K562 (cell line): Measurements from ENCODE around the gene ASCC2. TPM values are rescaled to one million over a fixed set of nuclear protein-coding genes. Genes with fewer than 3 reads are reported as not detected.

Experiments
- ARID1B ChIP-seq: fragments of 450-650 bp; IDR thresholded peaks from 2 replicates; pipeline ENCODE4 v1.6.1; 2016; ENCODE audit warnings: antibody characterized with exemption, mild to moderate bottlenecking, inconsistent platforms
- CBX5 ChIP-seq: IDR thresholded peaks from 2 replicates; pipeline ENCODE4 v1.6.1; 2014; ENCODE audit warnings: low read depth, borderline replicate concordance
- CGGBP1 ChIP-seq: fragments of 250-450 bp; sonication (Bioruptor Pico); IDR thresholded peaks from 2 replicates; pipeline ENCODE4 v1.9.0; 2021; ENCODE audit warnings: mild to moderate bottlenecking
- CTCF ChIP-seq, 3 experiments: IDR thresholded peaks in 2 of 3; conservative IDR thresholded peaks in 1 of 3; 2 replicates each; pipeline ENCODE4 v1.5.1; 2011 to 2012; ENCODE audit warnings: low read length in 3 of 3, mild to moderate bottlenecking in 3 of 3, control low read depth in 2 of 3, improper control_type of control experiment in 1 of 3, inconsistent platforms in 1 of 3, low read depth in 1 of 3, mixed read lengths in 1 of 3, moderate library complexity in 1 of 3; ENCODE audit not compliant: insufficient read depth in 2 of 3
- DPF2 ChIP-seq: fragments of 450-650 bp; IDR thresholded peaks from 2 replicates; pipeline ENCODE4 v1.6.1; 2016
- ERF ChIP-seq: fragments of 450-650 bp; formaldehyde crosslinking; IDR thresholded peaks from 2 replicates; pipeline ENCODE4 v1.4.0; 2020; ENCODE audit warnings: mild to moderate bottlenecking, mixed read lengths
- GTF2A2 ChIP-seq: IDR thresholded peaks from 2 replicates; pipeline ENCODE4 v1.6.1; 2016; ENCODE audit warnings: mild to moderate bottlenecking, missing genetic modification characterization, missing compliant biosample characterization
- JUND ChIP-seq, 2 experiments: IDR thresholded peaks; 2 replicates in 1 of 2; 3 replicates in 1 of 2; pipeline ENCODE4 v1.6.1; 2011; ENCODE audit warnings: borderline replicate concordance in 2 of 2, low read depth in 2 of 2, low read length in 2 of 2, improper control_type of control experiment in 1 of 2, missing biosample characterization in 1 of 2, missing genetic modification characterization in 1 of 2, missing genetic modification reagents in 1 of 2
- KAT7 ChIP-seq: sonication (generic); formaldehyde crosslinking; IDR thresholded peaks from 2 replicates; pipeline ENCODE4 v1.8.0; 2022; ENCODE audit warnings: missing genetic modification reagents, mild to moderate bottlenecking, borderline replicate concordance
- MNT ChIP-seq, 2 experiments: fragments of 450-650 bp; conservative IDR thresholded peaks; 2 replicates each; pipeline ENCODE4 v1.6.1; 2017; ENCODE audit warnings: mild to moderate bottlenecking in 2 of 2, moderate library complexity in 2 of 2
- NONO ChIP-seq, 2 experiments: fragments of 200-400 bp in 1 of 2; fragments of 450-650 bp in 1 of 2; formaldehyde crosslinking in 1 of 2; IDR thresholded peaks; 2 replicates each; pipeline ENCODE4 v1.6.1; 2017; ENCODE audit warnings: low read depth in 2 of 2, mild to moderate bottlenecking in 2 of 2, moderate library complexity in 2 of 2, low read length in 1 of 2
- RBBP5 ChIP-seq: fragments of 200-600 bp; sonication (generic); IDR thresholded peaks from 2 replicates; pipeline ENCODE4 v1.6.1; 2012; ENCODE audit warnings: borderline replicate concordance, mild to moderate bottlenecking, low read length, control low read depth, inconsistent platforms; ENCODE audit not compliant: insufficient read depth, poor library complexity, severe bottlenecking
- RCOR1 ChIP-seq, 2 experiments: IDR thresholded peaks; 2 replicates each; pipeline ENCODE4 v1.6.1; 2012; ENCODE audit warnings: low read depth in 2 of 2, low read length in 2 of 2, borderline replicate concordance in 1 of 2, improper control_type of control experiment in 1 of 2
- TAF1 ChIP-seq: IDR thresholded peaks from 2 replicates; pipeline ENCODE4 v1.6.1; 2011; ENCODE audit warnings: mild to moderate bottlenecking, low read length, moderate library complexity; ENCODE audit not compliant: insufficient read depth, control insufficient read depth, severe bottlenecking; ENCODE audit errors: extremely low read depth
- TEAD1 ChIP-seq, 2 experiments: fragments of 450-650 bp in 1 of 2; sonication (generic) in 1 of 2; formaldehyde crosslinking; IDR thresholded peaks; 2 replicates each; pipeline versions ENCODE4 v1.4.0 to v1.8.0; 2020 to 2022; ENCODE audit warnings: mild to moderate bottlenecking in 2 of 2, missing genetic modification reagents in 1 of 2
- THRAP3 ChIP-seq: fragments of 450-650 bp; IDR thresholded peaks from 2 replicates; pipeline ENCODE4 v1.6.1; 2016; ENCODE audit warnings: mild to moderate bottlenecking, inconsistent platforms, borderline replicate concordance
- XRCC5 ChIP-seq: fragments of 200-400 bp; formaldehyde crosslinking; IDR thresholded peaks from 2 replicates; pipeline ENCODE4 v1.6.1; 2017; ENCODE audit warnings: low read depth, mild to moderate bottlenecking, low read length
- ZNF551 ChIP-seq: fragments of 250-450 bp; sonication (Bioruptor Pico); IDR thresholded peaks from 2 replicates; pipeline ENCODE4 v1.5.0; 2021; ENCODE audit warnings: mild to moderate bottlenecking, moderate library complexity
- polyA plus RNA-seq, 8 experiments: library from polyadenylated mRNA; depleted of rRNA in 4 of 8; stranded (reverse) in 5 of 8; unstranded in 3 of 8; fragments of >200 nt; fragmentation: Nextera tagmentation in 2 of 8; fragmentation: Illumina TruSeq in 1 of 8; extraction: Ambion mirVana in 2 of 8; extraction: Trizol in 1 of 8; gene quantifications; 2 replicates each; pipeline versions ENCODE4 v1.2.1 to v1.2.3, GENCODE V29; 2011 to 2014; ENCODE audit warnings: inconsistent platforms in 1 of 8, missing spikeins in 1 of 8
- total RNA-seq, 7 experiments: library from RNA; depleted of rRNA in 6 of 7; stranded (reverse); fragments of >200 nt in 6 of 7; fragmentation: Illumina TruSeq in 2 of 7; extraction: Trizol in 2 of 7; gene quantifications; 2 replicates each; pipeline versions ENCODE4 v1.2.1 to v1.2.3, GENCODE V29; 2011 to 2021; ENCODE audit warnings: low replicate concordance in 1 of 7
- TF ChIP-seq, protein P1 (sequence below): sonication (generic); formaldehyde crosslinking; IDR thresholded peaks from 2 replicates; pipeline ENCODE4 v1.8.0; 2022; ENCODE audit warnings: mild to moderate bottlenecking, missing genetic modification reagents
- TF ChIP-seq, protein P2 (sequence below): fragments of 450-650 bp; formaldehyde crosslinking; IDR thresholded peaks from 2 replicates; pipeline ENCODE4 v1.4.0; 2022; ENCODE audit warnings: mild to moderate bottlenecking, moderate library complexity

Gene ASCC2
- total and polyA plus RNA-seq, 9 of the 15 experiments (the other 6 are each of a cell fraction or from before 2014, with no cell fraction given) = 4.0 to 46.7 (median 26.8) TPM

DNA sequence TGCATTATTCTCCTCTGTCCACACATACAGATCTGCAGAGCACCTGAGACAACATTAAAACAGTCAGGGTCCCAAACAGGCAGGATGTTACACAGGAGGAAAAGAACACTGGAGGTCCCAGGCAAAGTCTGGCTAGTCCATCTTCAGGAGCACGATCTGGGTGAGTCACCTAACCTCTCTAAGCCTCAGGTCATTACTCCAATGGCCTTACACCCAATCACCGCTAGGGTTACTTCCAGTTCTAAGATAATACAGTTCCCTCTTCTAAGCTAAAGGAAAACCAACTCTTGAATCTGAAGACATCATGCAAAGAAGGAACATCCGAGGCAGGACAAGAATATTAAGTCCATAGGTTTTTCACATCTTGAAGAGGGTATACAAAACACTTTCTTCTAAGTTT, 24.5 kb downstream of the ASCC2 start (continued):
- TF ChIP-seq, protein P1, sequence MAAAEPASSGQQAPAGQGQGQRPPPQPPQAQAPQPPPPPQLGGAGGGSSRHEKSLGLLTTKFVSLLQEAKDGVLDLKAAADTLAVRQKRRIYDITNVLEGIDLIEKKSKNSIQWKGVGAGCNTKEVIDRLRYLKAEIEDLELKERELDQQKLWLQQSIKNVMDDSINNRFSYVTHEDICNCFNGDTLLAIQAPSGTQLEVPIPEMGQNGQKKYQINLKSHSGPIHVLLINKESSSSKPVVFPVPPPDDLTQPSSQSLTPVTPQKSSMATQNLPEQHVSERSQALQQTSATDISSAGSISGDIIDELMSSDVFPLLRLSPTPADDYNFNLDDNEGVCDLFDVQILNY (CRISPR knock-in tag) = no peak
- TF ChIP-seq TEAD1 (CRISPR knock-in tag; IDR thresholded peaks at IDR 0.05) (no peak), JUND (IDR thresholded peaks at IDR 0.05; ENCODE audit: borderline replicate concordance, low read depth, low read length) (peak; percentile 74; the same call in 1 of the 2 replicates), JUND (tag; IDR thresholded peaks at IDR 0.05; ENCODE audit: borderline replicate concordance, low read depth, low read length) (peak; percentile 50; the same call in 1 of the 3 replicates), MNT (conservative IDR thresholded peaks at IDR 0.05) (no peak), DPF2 (0 out of 2 replicates have a peak, but pooled peaks have one; percentile 18), ZNF551 (CRISPR knock-in tag) (no peak), TAF1 (no peak), ERF (CRISPR knock-in tag) (no peak), CBX5 (no peak), ARID1B (no peak), NONO (IDR thresholded peaks at IDR 0.05; ENCODE audit: low read depth in 2 of 2, low read length in 1 of 2) (no peak), RCOR1 (IDR thresholded peaks at IDR 0.05; ENCODE audit: borderline replicate concordance in 1 of 2, low read depth in 2 of 2, low read length in 2 of 2) (no peak), XRCC5 (no peak), GTF2A2 (tag) (no peak), THRAP3 (no peak), CGGBP1 (no peak), CTCF (IDR thresholded peaks at IDR 0.05 in 2 of 3, conservative IDR thresholded peaks at IDR 0.05 in 1 of 3; ENCODE audit: insufficient read depth in 2 of 3, low read depth in 1 of 3, low read length in 3 of 3) (peak; percentile 28 to 54 (median 49); a peak in 3 of 6 replicates), RBBP5 (no peak), KAT7 (CRISPR knock-in tag) (no peak)
- TF ChIP-seq, protein P2, sequence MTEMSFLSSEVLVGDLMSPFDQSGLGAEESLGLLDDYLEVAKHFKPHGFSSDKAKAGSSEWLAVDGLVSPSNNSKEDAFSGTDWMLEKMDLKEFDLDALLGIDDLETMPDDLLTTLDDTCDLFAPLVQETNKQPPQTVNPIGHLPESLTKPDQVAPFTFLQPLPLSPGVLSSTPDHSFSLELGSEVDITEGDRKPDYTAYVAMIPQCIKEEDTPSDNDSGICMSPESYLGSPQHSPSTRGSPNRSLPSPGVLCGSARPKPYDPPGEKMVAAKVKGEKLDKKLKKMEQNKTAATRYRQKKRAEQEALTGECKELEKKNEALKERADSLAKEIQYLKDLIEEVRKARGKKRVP (CRISPR knock-in tag) = no peak
